K562 (cell line): Measurements from ENCODE around the gene GPAT3.

ENCODE experiments used
- CXXC5 ChIP-seq: fragments of 250-450 bp; sonication (Bioruptor Pico); IDR thresholded peaks from 2 replicates; pipeline ENCODE4 v1.8.0; 2022; ENCODE audit warnings: inconsistent platforms, mild to moderate bottlenecking, moderate library complexity
- EP300 ChIP-seq: IDR thresholded peaks from 2 replicates; pipeline ENCODE4 v1.6.1; 2012; ENCODE audit warnings: low read length, improper control_type of control experiment
- FOXA1 ChIP-seq: fragments of 450-650 bp; IDR thresholded peaks from 2 replicates; pipeline ENCODE4 v1.6.1; 2016; ENCODE audit warnings: mild to moderate bottlenecking, borderline replicate concordance
- HCFC1 ChIP-seq: IDR thresholded peaks from 2 replicates; pipeline ENCODE4 v1.6.1; 2012; ENCODE audit warnings: low read depth, low read length, improper control_type of control experiment
- KLF13 ChIP-seq: fragments of 450-650 bp; IDR thresholded peaks from 2 replicates; pipeline ENCODE4 v1.6.1; 2016; ENCODE audit warnings: missing genetic modification characterization, low read depth, mild to moderate bottlenecking, missing compliant biosample characterization, moderate library complexity, borderline replicate concordance
- PTBP1 ChIP-seq: fragments of 200-400 bp; formaldehyde crosslinking; IDR thresholded peaks from 2 replicates; pipeline ENCODE4 v1.6.1; 2017; ENCODE audit warnings: low read depth, low read length
- RAD21 ChIP-seq, 2 experiments: fragments of 250-450 bp in 1 of 2; fragments of 450-650 bp in 1 of 2; sonication (Bioruptor Pico) in 1 of 2; formaldehyde crosslinking in 1 of 2; IDR thresholded peaks in 1 of 2; conservative IDR thresholded peaks in 1 of 2; 2 replicates each; pipeline versions ENCODE4 v1.4.0 to v1.8.0; 2020 to 2022; ENCODE audit warnings: mild to moderate bottlenecking in 2 of 2, moderate library complexity in 1 of 2
- RBM22 ChIP-seq: fragments of 200-400 bp; formaldehyde crosslinking; IDR thresholded peaks from 2 replicates; pipeline ENCODE4 v1.6.1; 2018; ENCODE audit warnings: low read length, low read depth; ENCODE audit not compliant: poor library complexity, severe bottlenecking
- TAF15 ChIP-seq: fragments of 200-400 bp; formaldehyde crosslinking; IDR thresholded peaks from 2 replicates; pipeline ENCODE4 v1.6.1; 2017; ENCODE audit warnings: mild to moderate bottlenecking, low read depth, low read length, moderate library complexity
- TF ChIP-seq, protein P1 (sequence below), 3 experiments: IDR thresholded peaks in 2 of 3; conservative IDR thresholded peaks in 1 of 3; 2 replicates each; pipeline ENCODE4 v1.5.1; 2011 to 2012; ENCODE audit warnings: low read length in 3 of 3, mild to moderate bottlenecking in 3 of 3, control low read depth in 2 of 3, improper control_type of control experiment in 1 of 3, inconsistent platforms in 1 of 3, low read depth in 1 of 3, mixed read lengths in 1 of 3, moderate library complexity in 1 of 3; ENCODE audit not compliant: insufficient read depth in 2 of 3
- TF ChIP-seq, protein P2 (sequence below): sonication (generic); formaldehyde crosslinking; IDR thresholded peaks from 2 replicates; pipeline ENCODE4 v1.9.0; 2022; ENCODE audit warnings: mild to moderate bottlenecking, missing genetic modification reagents
- TF ChIP-seq, protein P3 (sequence below), 2 experiments: fragments of 450-650 bp in 1 of 2; sonication (generic) in 1 of 2; formaldehyde crosslinking in 1 of 2; IDR thresholded peaks; 2 replicates each; pipeline versions ENCODE4 v1.7.1 to v1.9.0; 2016 to 2022; ENCODE audit warnings: inconsistent platforms in 1 of 2, mild to moderate bottlenecking in 1 of 2, missing genetic modification reagents in 1 of 2
- TF ChIP-seq, protein P4 (sequence below), 2 experiments: IDR thresholded peaks; 2 replicates each; pipeline ENCODE4 v1.6.1; 2012; ENCODE audit warnings: improper control_type of control experiment in 2 of 2, low read depth in 2 of 2, low read length in 2 of 2, borderline replicate concordance in 1 of 2
- TF ChIP-seq, protein P5 (sequence below): fragments of 250-450 bp; sonication (Bioruptor Pico); IDR thresholded peaks from 2 replicates; pipeline ENCODE4 v1.5.0; 2020; ENCODE audit warnings: mild to moderate bottlenecking

DNA sequence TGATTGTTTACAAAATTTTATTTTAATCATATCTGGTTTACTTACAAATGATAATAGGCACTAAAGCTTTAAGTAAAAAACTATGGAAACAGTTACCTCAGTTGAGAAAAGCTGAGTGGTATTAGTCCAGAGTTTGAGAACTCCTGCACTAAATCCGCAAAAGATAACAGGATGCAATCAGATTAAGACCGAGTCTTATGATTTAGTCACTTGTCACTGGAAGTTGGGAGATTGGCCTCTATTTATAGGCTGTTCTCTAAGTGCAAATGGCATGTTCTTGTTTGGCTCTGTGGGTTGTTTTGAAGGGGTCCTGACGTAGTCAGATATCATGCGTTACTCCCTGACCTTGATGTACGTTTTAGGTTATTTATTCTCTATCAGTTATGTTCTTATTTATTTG, 6.3 kb downstream of the GPAT3 start:
- TF ChIP-seq, protein P1, sequence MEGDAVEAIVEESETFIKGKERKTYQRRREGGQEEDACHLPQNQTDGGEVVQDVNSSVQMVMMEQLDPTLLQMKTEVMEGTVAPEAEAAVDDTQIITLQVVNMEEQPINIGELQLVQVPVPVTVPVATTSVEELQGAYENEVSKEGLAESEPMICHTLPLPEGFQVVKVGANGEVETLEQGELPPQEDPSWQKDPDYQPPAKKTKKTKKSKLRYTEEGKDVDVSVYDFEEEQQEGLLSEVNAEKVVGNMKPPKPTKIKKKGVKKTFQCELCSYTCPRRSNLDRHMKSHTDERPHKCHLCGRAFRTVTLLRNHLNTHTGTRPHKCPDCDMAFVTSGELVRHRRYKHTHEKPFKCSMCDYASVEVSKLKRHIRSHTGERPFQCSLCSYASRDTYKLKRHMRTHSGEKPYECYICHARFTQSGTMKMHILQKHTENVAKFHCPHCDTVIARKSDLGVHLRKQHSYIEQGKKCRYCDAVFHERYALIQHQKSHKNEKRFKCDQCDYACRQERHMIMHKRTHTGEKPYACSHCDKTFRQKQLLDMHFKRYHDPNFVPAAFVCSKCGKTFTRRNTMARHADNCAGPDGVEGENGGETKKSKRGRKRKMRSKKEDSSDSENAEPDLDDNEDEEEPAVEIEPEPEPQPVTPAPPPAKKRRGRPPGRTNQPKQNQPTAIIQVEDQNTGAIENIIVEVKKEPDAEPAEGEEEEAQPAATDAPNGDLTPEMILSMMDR (IDR thresholded peaks at IDR 0.05 in 2 of 3, conservative IDR thresholded peaks at IDR 0.05 in 1 of 3; ENCODE audit: insufficient read depth in 2 of 3, low read depth in 1 of 3, low read length in 3 of 3), result no peak
- no peak for TF ChIP-seq FOXA1
- no peak for TF ChIP-seq RBM22
- TF ChIP-seq, protein P2, sequence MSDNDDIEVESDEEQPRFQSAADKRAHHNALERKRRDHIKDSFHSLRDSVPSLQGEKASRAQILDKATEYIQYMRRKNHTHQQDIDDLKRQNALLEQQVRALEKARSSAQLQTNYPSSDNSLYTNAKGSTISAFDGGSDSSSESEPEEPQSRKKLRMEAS, result no peak
- TF ChIP-seq RAD21 (CRISPR knock-in tag; conservative IDR thresholded peaks at IDR 0.05 in 1 of 2, IDR thresholded peaks at IDR 0.05 in 1 of 2), result no peak
- TF ChIP-seq PTBP1, result no peak
- TF ChIP-seq, protein P3, sequence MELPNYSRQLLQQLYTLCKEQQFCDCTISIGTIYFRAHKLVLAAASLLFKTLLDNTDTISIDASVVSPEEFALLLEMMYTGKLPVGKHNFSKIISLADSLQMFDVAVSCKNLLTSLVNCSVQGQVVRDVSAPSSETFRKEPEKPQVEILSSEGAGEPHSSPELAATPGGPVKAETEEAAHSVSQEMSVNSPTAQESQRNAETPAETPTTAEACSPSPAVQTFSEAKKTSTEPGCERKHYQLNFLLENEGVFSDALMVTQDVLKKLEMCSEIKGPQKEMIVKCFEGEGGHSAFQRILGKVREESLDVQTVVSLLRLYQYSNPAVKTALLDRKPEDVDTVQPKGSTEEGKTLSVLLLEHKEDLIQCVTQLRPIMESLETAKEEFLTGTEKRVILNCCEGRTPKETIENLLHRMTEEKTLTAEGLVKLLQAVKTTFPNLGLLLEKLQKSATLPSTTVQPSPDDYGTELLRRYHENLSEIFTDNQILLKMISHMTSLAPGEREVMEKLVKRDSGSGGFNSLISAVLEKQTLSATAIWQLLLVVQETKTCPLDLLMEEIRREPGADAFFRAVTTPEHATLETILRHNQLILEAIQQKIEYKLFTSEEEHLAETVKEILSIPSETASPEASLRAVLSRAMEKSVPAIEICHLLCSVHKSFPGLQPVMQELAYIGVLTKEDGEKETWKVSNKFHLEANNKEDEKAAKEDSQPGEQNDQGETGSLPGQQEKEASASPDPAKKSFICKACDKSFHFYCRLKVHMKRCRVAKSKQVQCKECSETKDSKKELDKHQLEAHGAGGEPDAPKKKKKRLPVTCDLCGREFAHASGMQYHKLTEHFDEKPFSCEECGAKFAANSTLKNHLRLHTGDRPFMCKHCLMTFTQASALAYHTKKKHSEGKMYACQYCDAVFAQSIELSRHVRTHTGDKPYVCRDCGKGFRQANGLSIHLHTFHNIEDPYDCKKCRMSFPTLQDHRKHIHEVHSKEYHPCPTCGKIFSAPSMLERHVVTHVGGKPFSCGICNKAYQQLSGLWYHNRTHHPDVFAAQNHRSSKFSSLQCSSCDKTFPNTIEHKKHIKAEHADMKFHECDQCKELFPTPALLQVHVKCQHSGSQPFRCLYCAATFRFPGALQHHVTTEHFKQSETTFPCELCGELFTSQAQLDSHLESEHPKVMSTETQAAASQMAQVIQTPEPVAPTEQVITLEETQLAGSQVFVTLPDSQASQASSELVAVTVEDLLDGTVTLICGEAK (IDR thresholded peaks at IDR 0.05), result no peak
- TF ChIP-seq, protein P3 (CRISPR knock-in tag; IDR thresholded peaks at IDR 0.05), result no peak
- TF ChIP-seq, protein P4, sequence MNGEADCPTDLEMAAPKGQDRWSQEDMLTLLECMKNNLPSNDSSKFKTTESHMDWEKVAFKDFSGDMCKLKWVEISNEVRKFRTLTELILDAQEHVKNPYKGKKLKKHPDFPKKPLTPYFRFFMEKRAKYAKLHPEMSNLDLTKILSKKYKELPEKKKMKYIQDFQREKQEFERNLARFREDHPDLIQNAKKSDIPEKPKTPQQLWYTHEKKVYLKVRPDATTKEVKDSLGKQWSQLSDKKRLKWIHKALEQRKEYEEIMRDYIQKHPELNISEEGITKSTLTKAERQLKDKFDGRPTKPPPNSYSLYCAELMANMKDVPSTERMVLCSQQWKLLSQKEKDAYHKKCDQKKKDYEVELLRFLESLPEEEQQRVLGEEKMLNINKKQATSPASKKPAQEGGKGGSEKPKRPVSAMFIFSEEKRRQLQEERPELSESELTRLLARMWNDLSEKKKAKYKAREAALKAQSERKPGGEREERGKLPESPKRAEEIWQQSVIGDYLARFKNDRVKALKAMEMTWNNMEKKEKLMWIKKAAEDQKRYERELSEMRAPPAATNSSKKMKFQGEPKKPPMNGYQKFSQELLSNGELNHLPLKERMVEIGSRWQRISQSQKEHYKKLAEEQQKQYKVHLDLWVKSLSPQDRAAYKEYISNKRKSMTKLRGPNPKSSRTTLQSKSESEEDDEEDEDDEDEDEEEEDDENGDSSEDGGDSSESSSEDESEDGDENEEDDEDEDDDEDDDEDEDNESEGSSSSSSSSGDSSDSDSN (IDR thresholded peaks at IDR 0.05; ENCODE audit: borderline replicate concordance in 1 of 2, low read depth in 2 of 2, low read length in 2 of 2), result no peak
- no peak for TF ChIP-seq TAF15
- no peak for TF ChIP-seq KLF13
- TF ChIP-seq CXXC5, result no peak
- peak; percentile 36; the same call in 1 of the 2 replicates for TF ChIP-seq EP300
- TF ChIP-seq, protein P5, sequence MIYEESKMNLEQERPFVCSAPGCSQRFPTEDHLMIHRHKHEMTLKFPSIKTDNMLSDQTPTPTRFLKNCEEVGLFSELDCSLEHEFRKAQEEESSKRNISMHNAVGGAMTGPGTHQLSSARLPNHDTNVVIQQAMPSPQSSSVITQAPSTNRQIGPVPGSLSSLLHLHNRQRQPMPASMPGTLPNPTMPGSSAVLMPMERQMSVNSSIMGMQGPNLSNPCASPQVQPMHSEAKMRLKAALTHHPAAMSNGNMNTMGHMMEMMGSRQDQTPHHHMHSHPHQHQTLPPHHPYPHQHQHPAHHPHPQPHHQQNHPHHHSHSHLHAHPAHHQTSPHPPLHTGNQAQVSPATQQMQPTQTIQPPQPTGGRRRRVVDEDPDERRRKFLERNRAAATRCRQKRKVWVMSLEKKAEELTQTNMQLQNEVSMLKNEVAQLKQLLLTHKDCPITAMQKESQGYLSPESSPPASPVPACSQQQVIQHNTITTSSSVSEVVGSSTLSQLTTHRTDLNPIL, result no peak
- TF ChIP-seq HCFC1, result no peak
